Psoas muscle (tissue), 8 donors: ENCODE measurements around the gene PHF2. TPM values are rescaled to one million over a fixed set of nuclear protein-coding genes. Genes with fewer than 3 reads are reported as not detected.

Source experiments
- ATAC-seq, 4 donors: fragments of 200-7000 bp; cut with Tn5 transposase; one replicate each; pipeline ENCODE4 v1.9.1; 2020; ENCODE audit warnings: moderate library complexity in 3 of 4, mild to moderate bottlenecking in 2 of 4
- DNase-seq, 2 donors: peaks; one replicate each; pipeline ENCODE4 v3.0.0-alpha.2; 2020
- H3K27ac ChIP-seq: fragments of 200-600 bp; one replicate; pipeline ENCODE4 v1.8.0; 2022
- H3K27me3 ChIP-seq, 3 donors: fragments of 200-600 bp in 1 of 3; one replicate each; pipeline versions ENCODE4 v1.6.1 to v1.8.0; 2013 to 2022; ENCODE audit warnings: low read length in 2 of 3, mild to moderate bottlenecking in 2 of 3, moderate library complexity in 1 of 3; ENCODE audit not compliant: insufficient read depth in 3 of 3
- H3K36me3 ChIP-seq, 2 donors: fragments of 200-600 bp in 1 of 2; one replicate each; pipeline versions ENCODE4 v1.6.1 to v1.8.0; 2013 to 2022; ENCODE audit warnings: low read depth in 1 of 2, mild to moderate bottlenecking in 1 of 2, moderate library complexity in 1 of 2; ENCODE audit not compliant: insufficient read depth in 1 of 2
- H3K4me1 ChIP-seq: fragments of 200-600 bp; one replicate; pipeline ENCODE4 v1.8.0; 2022
- H3K4me3 ChIP-seq: fragments of 200-600 bp; one replicate; pipeline ENCODE4 v1.8.0; 2022; ENCODE audit warnings: mild to moderate bottlenecking
- H3K9me3 ChIP-seq: fragments of 200-600 bp; one replicate; pipeline ENCODE4 v1.8.0; 2022
- CTCF ChIP-seq: fragments of 200-600 bp; IDR thresholded peaks from one replicate; pipeline ENCODE4 v1.8.0; 2022; ENCODE audit warnings: antibody characterized with exemption
- WGBS, 3 donors: extraction: QIAGEN DNeasy Blood & Tissue Kit; methylation state at CpG; one replicate each; pipeline versions ENCODE4 v1.1.6 to v1.1.7; 2013; 5-methylcytosine and 5-hydroxymethylcytosine counted together
- intact Hi-C, 2 donors: fragments of 100-400 bp; cut with DNase I; formaldehyde crosslinking; loops; one replicate each; pipeline versions ENCODE4 v1.11.0 to v1.14.2; 2022
- polyA plus RNA-seq, 3 donors: library from polyadenylated mRNA; stranded (reverse); fragments of 200-250 nt; gene quantifications; one replicate each; pipeline ENCODE4 v1.2.3, GENCODE V29; 2013
- total RNA-seq, 4 donors: library from RNA; stranded (reverse); fragmentation: NEBNext Ultra II Directional in 2 of 4; extraction: Animal tissue kit (Norgen Biotek cat#: 25700) in 2 of 4; gene quantifications; one replicate each; pipeline versions ENCODE4 v1.2.1 to v1.2.4, GENCODE V29; 2021 to 2023
- donor health status: healthy with polysubstance abuse.
- donor health status: DM: no; HTN: no; CAD: no; lungs with moderate emphysema.
- donor health status: Bipolar disorder and iron deficiency.
- donor health status: healthy.
- donor health status: DM: yes; HTN: yes; CAD: no.
- donor health status: DM: no; HTN: no; CAD: no.
- donor health status: DM: no; HTN: no; CAD: no.
- donor health status: DM: yes; HTN: yes; CAD: no.

The PHF2 gene
- total and polyA plus RNA-seq, 7 donors = 9.3 to 26.6 (median 19.1) TPM

- intact Hi-C loops = no loop called here
- peaks cover 3 to 54% of the 10 kb centered on the region in 2 donors for H3K36me3 ChIP-seq
- H3K4me3 ChIP-seq = no peak overlapping the region
- H3K27me3 ChIP-seq = no peaks in the 10 kb centered on the region
- no peaks in the 10 kb centered on the region for H3K4me1 ChIP-seq
- 87 to 90% (median 90%) methylated on average over 15 to 16 of the region's 16 CpGs for WGBS, 3 donors
- peak in 1 of 2 donors; percentile 41 for DNase-seq
- no peak for ATAC-seq
- H3K9me3 ChIP-seq = no peaks in the 10 kb centered on the region
- TF ChIP-seq CTCF = no peak
- H3K27ac ChIP-seq = no peak overlapping the region
Measured at GRCh38 chr9:93675336-93676150, 99.2 kb downstream of the PHF2 start.

- Histone ChIP-seq H3K9me3 (no peaks in the 10 kb centered on the region), H3K4me3 (no peak overlapping the region), H3K27ac (no peak overlapping the region), H3K36me3 (peaks cover 3 to 54% of the 10 kb centered on the region in 2 donors), H3K4me1 (no peaks in the 10 kb centered on the region), H3K27me3 (no peaks in the 10 kb centered on the region)
- intact Hi-C loops = no loop called here
- no peak for TF ChIP-seq CTCF
- DNase-seq (peak in 1 of 2 donors; percentile 49), ATAC-seq (no peak)
- 92 to 97% (median 93%) methylated on average over 18 to 23 of the region's 23 CpGs for WGBS, 3 donors
Measured at GRCh38 chr9:93676310-93677047, 100.1 kb downstream of the PHF2 start.

GRCh38 chr9:93677048-93677571 lies 100.7 kb downstream of the PHF2 start:
- TF ChIP-seq CTCF = no peak
- no peaks in the 10 kb centered on the region for H3K9me3 ChIP-seq
- intact Hi-C loops = no loop called here
- H3K4me3 ChIP-seq = no peak overlapping the region
- H3K27me3 ChIP-seq = no peaks in the 10 kb centered on the region
- H3K27ac ChIP-seq = no peak overlapping the region
- 93 to 97% (median 95%) methylated on average over 12 of the region's 12 CpGs for WGBS, 3 donors
- H3K36me3 ChIP-seq = peaks cover 3 to 54% of the 10 kb centered on the region in 2 donors
- DNase-seq (peak in 1 of 2 donors; percentile 13), ATAC-seq (no peak)
- H3K4me1 ChIP-seq = no peaks in the 10 kb centered on the region

- no peak overlapping the region for H3K27ac ChIP-seq
- no peak for ATAC-seq
- peak in 1 of 2 donors; percentile 28 for DNase-seq
- no peak for TF ChIP-seq CTCF
- no peaks in the 10 kb centered on the region for H3K27me3 ChIP-seq
- intact Hi-C loops = no loop called here
- 95 to 97% (median 97%) methylated on average over 16 of the region's 16 CpGs for WGBS, 3 donors
- H3K4me3 ChIP-seq = no peak overlapping the region
- no peaks in the 10 kb centered on the region for H3K9me3 ChIP-seq
- no peaks in the 10 kb centered on the region for H3K4me1 ChIP-seq
- H3K36me3 ChIP-seq = peaks cover 3 to 54% of the 10 kb centered on the region in 2 donors
Measured at GRCh38 chr9:93677641-93678136, 101.3 kb downstream of the PHF2 start.
